Body of pancreas (tissue), 4 donors: ENCODE results near the gene TCHP.

Source experiments
- CTCF ChIP-seq, 7 experiments: fragments of 450-650 bp in 4 of 7; fragments of 200-600 bp in 3 of 7; sonication (generic) in 3 of 7; IDR thresholded peaks; one replicate each; pipeline ENCODE4 v1.5.1; 2016 to 2019; ENCODE audit warnings: antibody characterized with exemption in 7 of 7
- POLR2A ChIP-seq, 3 donors: fragments of 450-650 bp; IDR thresholded peaks; one replicate each; pipeline ENCODE4 v1.6.1; 2016; ENCODE audit warnings: antibody characterized with exemption in 3 of 3, mild to moderate bottlenecking in 2 of 3

- TF ChIP-seq CTCF (IDR thresholded peaks at IDR 0.05): no peak
- TF ChIP-seq POLR2A (IDR thresholded peaks at IDR 0.05): no peak
Measured at GRCh38 chr12:109961612-109962011, 61.5 kb downstream of the TCHP start.
